Skin of body (tissue), 2 donors: Measurements from ENCODE around the gene DST. TPM values are rescaled to one million over a fixed set of nuclear protein-coding genes. Genes with fewer than 3 reads are reported as not detected.

Source experiments
- DNase-seq: peaks from one replicate; lab custom pipeline; 2025; lab: John Stamatoyannopoulos, UW
- total RNA-seq: library from RNA; depleted of rRNA; stranded (reverse); fragments of >200 nt; gene quantifications from one replicate; pipeline ENCODE4 v1.2.3, GENCODE V29; 2014

The DST gene
- total RNA-seq = 449 TPM

GRCh38 chr6:56642366-56643261 lies at the start of gene DST:
DST (minus strand) TSS chr6:56642889.
- peak; percentile 73 for DNase-seq

DNA sequence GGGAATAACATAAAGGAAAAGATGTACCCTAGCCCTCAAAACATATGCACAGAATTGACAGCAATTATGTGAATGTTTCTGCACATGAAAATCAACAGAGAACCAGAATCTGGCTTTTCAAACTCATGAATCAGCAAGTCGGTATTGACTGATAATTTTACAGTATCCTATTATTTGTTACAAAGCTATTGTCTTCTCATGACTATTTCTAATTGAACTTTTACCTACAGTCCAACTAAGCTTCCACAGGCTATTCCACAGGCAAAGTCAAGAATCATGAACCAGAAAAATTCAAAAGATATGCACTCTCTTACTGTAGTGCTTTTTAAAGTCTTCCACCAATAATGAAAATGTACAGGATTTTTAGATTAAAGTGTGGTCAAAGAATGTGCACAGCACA lies 49.1 kb upstream of the DST start:
- DNase-seq = peak; percentile 21

GRCh38 chr6:56691286-56691595 lies 48.6 kb upstream of the DST start:
- DNase-seq = no peak

DNA sequence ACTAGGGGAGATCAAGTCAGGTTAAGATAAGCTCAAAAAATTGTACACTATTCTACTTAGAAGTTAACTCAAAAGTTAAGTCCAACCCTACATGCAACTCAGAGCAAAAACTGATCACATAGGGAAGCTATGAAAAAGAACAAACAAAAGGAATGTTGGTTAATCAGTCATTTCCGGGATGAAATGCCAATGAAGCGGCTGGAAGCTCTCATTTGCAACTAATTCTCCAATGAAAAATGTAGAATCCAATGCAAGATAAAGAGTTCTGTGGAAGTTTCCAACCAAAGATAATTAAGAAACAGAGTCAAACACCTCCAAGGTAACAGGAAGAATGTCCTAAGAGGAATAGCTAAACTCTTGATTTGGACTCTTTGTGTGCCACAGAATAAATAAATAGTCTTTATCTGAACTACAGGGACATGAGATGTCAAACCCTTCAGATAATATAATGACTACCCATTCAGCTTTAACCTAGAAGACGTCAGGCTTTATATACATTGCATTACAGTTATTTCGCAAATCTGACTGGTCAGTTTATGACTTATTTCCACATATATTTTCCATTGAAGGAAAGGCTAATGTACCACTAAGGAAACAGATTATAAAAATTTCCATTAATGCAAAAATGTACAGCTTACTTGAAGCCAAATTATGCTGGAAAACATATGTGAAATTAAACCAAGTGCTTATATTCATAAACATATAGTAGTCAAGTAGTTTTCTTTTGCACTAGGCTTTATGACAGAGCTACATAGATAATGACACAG lies 48.0 kb upstream of the DST start:
- DNase-seq = peak; percentile 58

GRCh38 chr6:56689663-56690062 lies 47.0 kb upstream of the DST start:
- DNase-seq = no peak

DNA sequence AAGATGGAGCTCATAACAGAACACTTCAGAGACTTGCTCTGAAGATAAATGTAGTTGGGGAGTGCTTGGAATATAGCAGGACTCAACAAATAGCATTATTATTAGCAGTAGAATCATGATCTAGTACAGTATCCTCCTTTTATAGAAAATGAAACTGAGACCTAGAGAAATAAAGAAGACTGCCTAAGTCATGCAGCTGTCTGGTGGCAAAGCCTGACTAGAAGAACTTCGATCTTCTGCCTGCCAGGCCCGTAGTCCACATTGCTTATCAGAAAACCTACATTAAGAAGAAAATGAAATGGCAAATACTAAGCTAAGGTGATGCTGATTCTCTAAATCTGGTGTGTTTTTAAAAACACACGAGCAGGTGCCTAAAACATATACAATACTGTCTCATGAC lies 46.4 kb upstream of the DST start:
- no peak for DNase-seq

DNA sequence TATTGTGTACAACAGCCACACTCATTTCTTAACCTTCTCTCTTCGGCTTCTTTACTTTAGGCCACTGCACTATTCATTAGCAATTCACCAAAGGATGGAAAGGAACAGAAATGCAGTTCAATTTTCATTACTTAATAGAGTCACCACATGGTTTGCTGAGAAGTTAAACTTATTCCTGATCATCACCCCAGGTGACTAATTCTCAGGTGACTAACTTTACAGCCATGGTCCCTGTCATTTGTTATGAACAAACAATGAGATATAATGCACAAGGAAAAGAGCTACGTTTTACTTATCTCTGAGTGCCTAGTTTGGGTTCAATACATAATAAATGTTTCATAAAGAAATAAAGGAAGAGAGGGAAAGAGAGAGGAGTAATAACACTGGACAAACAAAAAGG lies 45.8 kb upstream of the DST start:
- DNase-seq = no peak

DNA sequence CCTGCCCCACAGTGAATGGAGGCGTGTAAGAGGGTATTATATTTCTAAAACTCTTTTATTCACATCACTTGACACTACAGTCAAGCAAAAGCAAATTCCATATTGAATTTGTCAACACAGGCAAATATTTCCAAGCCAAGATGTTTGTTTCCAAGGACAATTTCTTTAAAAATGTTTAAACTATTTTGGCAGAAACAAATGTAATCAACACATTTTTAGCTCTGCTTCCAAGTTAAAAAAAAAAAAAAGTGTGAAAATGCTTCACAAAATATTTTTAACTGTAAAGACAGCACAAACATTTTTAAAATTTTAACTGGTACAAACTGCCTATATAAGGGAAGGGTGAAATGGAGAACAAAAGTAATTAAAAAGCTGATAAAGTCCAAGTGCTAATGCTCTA lies 44.9 kb upstream of the DST start:
- no peak for DNase-seq

GRCh38 chr6:56686429-56686828 lies 43.7 kb upstream of the DST start:
- no peak for DNase-seq

DNA sequence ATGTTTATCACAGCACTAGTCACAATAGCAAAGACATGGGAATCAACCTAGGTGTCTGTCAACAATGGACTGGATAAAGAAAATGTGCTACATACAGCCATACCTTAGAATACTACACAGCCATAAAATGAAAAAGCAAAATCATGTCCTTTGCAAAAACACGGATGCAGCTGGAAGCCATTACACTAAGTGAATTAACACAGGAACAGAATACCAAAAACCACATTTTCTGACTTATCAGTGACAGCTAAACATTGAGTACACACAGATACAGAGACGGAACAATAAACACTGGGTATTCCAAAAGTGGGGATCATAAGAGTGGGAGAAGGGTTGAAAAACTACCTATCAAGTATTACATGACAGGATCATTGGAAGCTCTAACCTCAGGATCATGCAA lies 43.3 kb upstream of the DST start:
- no peak for DNase-seq

DNA sequence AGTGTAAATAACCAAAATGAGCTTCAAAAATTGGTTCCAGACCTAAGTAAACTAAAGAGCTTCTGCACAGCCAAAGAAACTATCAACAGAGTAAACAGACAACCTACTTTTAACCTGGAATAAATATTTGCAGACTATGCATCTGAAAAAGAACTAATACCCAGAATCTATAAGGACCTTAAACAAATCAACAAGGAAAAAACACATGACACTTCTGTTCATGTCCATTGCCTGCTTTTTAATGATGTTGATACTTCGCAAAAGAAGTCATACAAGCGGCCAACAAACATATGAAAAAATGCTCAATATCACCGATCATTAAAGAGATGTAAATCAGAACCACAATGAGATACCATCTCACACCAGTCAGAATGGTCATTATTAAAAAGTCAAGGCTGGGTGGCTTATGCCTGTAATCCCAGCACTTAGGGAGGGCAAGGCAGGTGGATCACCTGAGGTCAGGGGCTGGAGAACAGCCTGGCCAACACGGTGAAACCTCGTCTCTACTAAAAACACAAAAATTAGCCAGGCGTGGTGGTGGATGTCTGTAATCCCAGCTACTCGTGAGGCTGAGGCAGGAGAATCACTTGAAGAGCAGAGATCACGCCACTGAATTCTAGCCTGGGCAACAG lies 42.5 kb upstream of the DST start:
- no peak for DNase-seq

GRCh38 chr6:56684342-56685101 lies 41.8 kb upstream of the DST start:
- DNase-seq = no peak

DNA sequence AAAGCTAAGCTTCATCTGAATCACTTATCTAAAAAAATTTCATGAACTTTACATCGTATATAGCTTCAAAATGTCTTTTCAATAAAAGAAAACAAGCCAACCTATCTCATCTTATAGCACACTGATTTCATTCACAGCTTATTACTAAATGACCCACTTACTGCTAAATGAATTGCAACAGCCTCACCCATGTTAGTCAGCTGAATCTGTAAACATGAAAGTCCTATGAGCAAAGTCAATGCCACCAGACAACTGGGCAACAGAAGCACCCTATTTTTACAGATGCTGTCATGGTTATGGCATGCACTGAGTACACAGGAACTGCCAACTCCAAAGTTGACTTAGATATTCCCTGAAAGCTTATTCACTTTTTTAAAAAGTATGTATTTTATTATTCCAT lies 41.2 kb upstream of the DST start:
- DNase-seq = peak; percentile 14

- DNase-seq = no peak
Observed at GRCh38 chr6:56682635-56683034, 39.9 kb upstream of the DST start.

GRCh38 chr6:56677559-56677958 lies 34.9 kb upstream of the DST start:
- no peak for DNase-seq

- peak; percentile 24 for DNase-seq
Observed at GRCh38 chr6:56671651-56672461, 29.2 kb upstream of the DST start.

GRCh38 chr6:56671160-56671559 lies 28.5 kb upstream of the DST start:
- no peak for DNase-seq

GRCh38 chr6:56669041-56669440 lies 26.4 kb upstream of the DST start:
- no peak for DNase-seq

DNA sequence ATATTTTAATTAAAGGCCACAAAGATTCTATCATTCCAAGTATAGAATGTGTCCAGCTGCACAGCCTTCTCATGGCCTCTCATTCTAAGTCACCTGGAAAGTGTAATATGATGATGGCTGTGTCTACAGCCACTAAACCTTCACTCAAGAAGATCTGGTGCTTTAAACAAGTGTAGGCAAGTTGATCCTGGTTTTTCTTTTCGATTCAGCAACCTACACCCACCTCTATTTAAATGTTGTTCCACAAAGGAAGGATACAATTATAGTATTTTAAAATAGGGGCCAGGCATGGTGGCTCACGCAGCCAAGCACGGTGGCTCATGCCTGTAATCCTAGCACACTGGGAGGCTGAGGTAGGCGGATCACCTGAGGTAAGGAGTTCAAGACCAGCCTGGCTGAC lies 25.5 kb upstream of the DST start:
- DNase-seq = no peak

- DNase-seq = no peak
Observed at GRCh38 chr6:56667336-56667735, 24.6 kb upstream of the DST start.

DNA sequence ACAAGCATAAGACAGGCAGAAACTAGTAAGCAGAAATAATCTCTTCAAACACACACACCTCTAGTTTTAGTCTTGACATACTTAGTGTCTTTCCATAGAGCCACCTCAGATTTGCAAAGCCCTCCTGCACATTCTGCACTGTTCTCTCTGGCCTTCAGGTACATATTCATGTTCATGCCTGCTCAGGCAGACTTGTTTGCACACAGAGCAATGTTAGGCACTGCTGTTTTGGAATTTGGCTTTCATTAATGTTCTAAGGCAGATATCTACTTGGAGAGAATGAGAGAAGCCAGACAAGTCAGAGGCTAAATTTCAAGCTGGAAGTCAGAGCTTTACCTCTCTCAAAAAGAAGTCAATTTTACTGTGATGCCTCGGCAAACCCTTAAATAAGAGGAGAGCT lies 21.3 kb upstream of the DST start:
- DNase-seq = peak; percentile 20
